SK-N-SH (cell line): ENCODE measurements around the gene TRIP11. TPM values are rescaled to one million over a fixed set of nuclear protein-coding genes. Genes with fewer than 3 reads are reported as not detected.

Experiments
- CTCF ChIA-PET: fragments of 300-600, 350-600 bp; formaldehyde crosslinking; extraction: SDS; loops from one replicate; lab custom pipeline; 2021; lab: Yijun Ruan, JAX
- POLR2A ChIA-PET: fragments of 350-600 bp; sonication (Branson Sonifier 250); formaldehyde crosslinking; extraction: SDS; loops from one replicate; lab custom pipeline; 2020; ENCODE audit warnings: antibody characterized with exemption, inconsistent platforms; lab: Yijun Ruan, JAX
- DNase-seq: peaks from one replicate; pipeline ENCODE4 v3.0.0; 2012
- H2AFZ ChIP-seq: fragments of 200-600 bp; sonication (generic); 2 replicates; pipeline ENCODE4 v1.8.1; 2016; ENCODE audit warnings: antibody characterized with exemption, mild to moderate bottlenecking, low read depth
- H3F3A ChIP-seq: fragments of 200-600 bp; sonication (generic); replicated peaks from 2 replicates; pipeline ENCODE3; 2016; ENCODE audit warnings: antibody characterized with exemption, mild to moderate bottlenecking; ENCODE audit not compliant: insufficient read depth
- H3K27ac ChIP-seq, 2 experiments: fragments of 200-500 bp in 1 of 2; fragments of 200-600 bp in 1 of 2; sonication (Bioruptor generic) in 1 of 2; sonication (generic), shearing (Covaris generic) in 1 of 2; 2 replicates each; pipeline versions ENCODE4 v1.5.1 to v1.6.1; 2014 to 2016; ENCODE audit warnings: low read depth in 2 of 2, inconsistent platforms in 1 of 2, low read length in 1 of 2, mild to moderate bottlenecking in 1 of 2, mixed read lengths in 1 of 2
- H3K27me3 ChIP-seq: fragments of 200-600 bp; sonication (generic), shearing (Covaris generic); 2 replicates; pipeline ENCODE4 v1.6.1; 2016; ENCODE audit warnings: mixed run types; ENCODE audit not compliant: insufficient read depth
- H3K36me3 ChIP-seq, 2 experiments: fragments of 200-500 bp in 1 of 2; fragments of 200-600 bp in 1 of 2; sonication (Bioruptor generic) in 1 of 2; sonication (generic) in 1 of 2; replicated peaks in 1 of 2; 2 replicates each; pipeline versions ENCODE3 to v1.5.1; 2014 to 2016; ENCODE audit warnings: low read length in 1 of 2, mild to moderate bottlenecking in 1 of 2; ENCODE audit not compliant: insufficient read depth in 2 of 2, control insufficient read depth in 1 of 2
- H3K4me1 ChIP-seq, 2 experiments: fragments of 200-500 bp in 1 of 2; fragments of 200-600 bp in 1 of 2; sonication (Bioruptor generic) in 1 of 2; sonication (generic), shearing (Covaris generic) in 1 of 2; 2 replicates each; pipeline versions ENCODE4 v1.5.1 to v1.6.1; 2014 to 2016; ENCODE audit warnings: low read depth in 1 of 2, low read length in 1 of 2, mixed run types in 1 of 2; ENCODE audit not compliant: insufficient read depth in 2 of 2, control insufficient read depth in 1 of 2
- H3K4me2 ChIP-seq: fragments of 200-600 bp; sonication (generic), shearing (Covaris generic); 2 replicates; pipeline ENCODE4 v1.6.1; 2017; ENCODE audit warnings: mixed run types
- H3K4me3 ChIP-seq, 2 experiments: fragments of 200-500 bp in 1 of 2; fragments of 200-600 bp in 1 of 2; sonication (Bioruptor generic) in 1 of 2; sonication (generic), shearing (Covaris generic) in 1 of 2; 2 replicates each; pipeline versions ENCODE4 v1.5.1 to v1.8.1; 2014 to 2016; ENCODE audit warnings: low read depth in 2 of 2, inconsistent platforms in 1 of 2, low read length in 1 of 2, mild to moderate bottlenecking in 1 of 2, mixed read lengths in 1 of 2, moderate library complexity in 1 of 2
- H3K79me2 ChIP-seq: fragments of 200-600 bp; sonication (generic); 2 replicates; pipeline ENCODE4 v1.8.1; 2017; ENCODE audit warnings: mild to moderate bottlenecking; ENCODE audit not compliant: insufficient read depth
- H3K9ac ChIP-seq: fragments of 200-600 bp; sonication (generic); 2 replicates; pipeline ENCODE4 v1.6.1; 2017; ENCODE audit warnings: mixed run types
- H3K9me2 ChIP-seq: fragments of 200-600 bp; sonication (generic); 2 replicates; pipeline ENCODE4 v1.6.1; 2017; ENCODE audit warnings: mixed run types
- H3K9me3 ChIP-seq: fragments of 200-600 bp; sonication (generic); 2 replicates; pipeline ENCODE4 v1.6.1; 2017; ENCODE audit warnings: mixed run types, mild to moderate bottlenecking, moderate library complexity
- H4K20me1 ChIP-seq: fragments of 200-600 bp; sonication (generic); 2 replicates; pipeline ENCODE4 v1.6.1; 2017; ENCODE audit warnings: mild to moderate bottlenecking, mixed run types; ENCODE audit not compliant: insufficient read depth
- EZH2phosphoT487 ChIP-seq: fragments of 200-600 bp; sonication (generic); IDR thresholded peaks from 2 replicates; pipeline ENCODE4 v1.6.1; 2017; ENCODE audit warnings: low read depth, mixed run types, mild to moderate bottlenecking, antibody characterized with exemption, moderate library complexity, borderline replicate concordance
- FOXM1 ChIP-seq: IDR thresholded peaks from 2 replicates; pipeline ENCODE4 v1.4.0; 2012; ENCODE audit warnings: low read depth, mild to moderate bottlenecking
- GATA2 ChIP-seq: sonication (generic); formaldehyde crosslinking; IDR thresholded peaks from 2 replicates; pipeline ENCODE4 v1.5.0; 2020; ENCODE audit warnings: mild to moderate bottlenecking, missing genetic modification reagents
- IRF3 ChIP-seq: fragments of 150-350 bp; IDR thresholded peaks from 2 replicates; pipeline ENCODE4 v1.6.1; 2016; ENCODE audit warnings: mild to moderate bottlenecking, low read depth, low read length
- NFIC ChIP-seq: IDR thresholded peaks from 2 replicates; pipeline ENCODE4 v1.4.0; 2012; ENCODE audit warnings: borderline replicate concordance
- NRF1 ChIP-seq: IDR thresholded peaks from 2 replicates; pipeline ENCODE4 v1.6.1; 2012; ENCODE audit warnings: low read depth, mild to moderate bottlenecking, low read length
- RAD21 ChIP-seq: IDR thresholded peaks from 2 replicates; pipeline ENCODE4 v1.6.1; 2012; ENCODE audit warnings: mild to moderate bottlenecking, low read length
- REST ChIP-seq: IDR thresholded peaks from 2 replicates; pipeline ENCODE4 v1.6.1; 2012; ENCODE audit warnings: mild to moderate bottlenecking, low read depth, low read length, moderate library complexity
- RFX5 ChIP-seq: IDR thresholded peaks from 2 replicates; pipeline ENCODE4 v1.6.1; 2012; ENCODE audit warnings: mild to moderate bottlenecking, improper control_type of control experiment, low read length
- RXRA ChIP-seq: IDR thresholded peaks from 2 replicates; pipeline ENCODE4 v1.4.0; 2012; ENCODE audit warnings: low read depth, mild to moderate bottlenecking, borderline replicate concordance
- TAF1 ChIP-seq: IDR thresholded peaks from 2 replicates; pipeline ENCODE4 v1.6.1; 2012; ENCODE audit warnings: low read depth, mild to moderate bottlenecking, low read length, moderate library complexity, borderline replicate concordance
- TCF12 ChIP-seq: IDR thresholded peaks from 2 replicates; pipeline ENCODE4 v1.4.0; 2012
- TEAD4 ChIP-seq: IDR thresholded peaks from 2 replicates; pipeline ENCODE4 v1.4.0; 2012; ENCODE audit warnings: mild to moderate bottlenecking, borderline replicate concordance; ENCODE audit not compliant: insufficient read depth
- ZBTB33 ChIP-seq: IDR thresholded peaks from 2 replicates; pipeline ENCODE4 v1.4.0; 2012; ENCODE audit warnings: low read depth, borderline replicate concordance
- WGBS: methylation state at CpG from one replicate; pipeline ENCODE4 v1.1.6; 2017; ENCODE audit warnings: low lambda C conversion rate; 5-methylcytosine and 5-hydroxymethylcytosine counted together
- polyA plus RNA-seq, 3 experiments: library from polyadenylated mRNA; depleted of rRNA; stranded (reverse); fragments of >200 nt; gene quantifications; 2 replicates each; pipeline ENCODE4 v1.2.3, GENCODE V29; 2012
- TF ChIP-seq, protein P1 (sequence below): IDR thresholded peaks from 2 replicates; pipeline ENCODE4 v1.4.0; 2012; ENCODE audit warnings: low read depth
- TF ChIP-seq, protein P2 (sequence below): fragments of 150-350 bp; IDR thresholded peaks from 2 replicates; pipeline ENCODE4 v1.6.1; 2017; ENCODE audit warnings: antibody characterized with exemption, low read length, low read depth, borderline replicate concordance

The TRIP11 gene
- polyA plus RNA-seq, 1 of the 3 experiments (the other 2 are of a cell fraction): 4.6 TPM

DNA sequence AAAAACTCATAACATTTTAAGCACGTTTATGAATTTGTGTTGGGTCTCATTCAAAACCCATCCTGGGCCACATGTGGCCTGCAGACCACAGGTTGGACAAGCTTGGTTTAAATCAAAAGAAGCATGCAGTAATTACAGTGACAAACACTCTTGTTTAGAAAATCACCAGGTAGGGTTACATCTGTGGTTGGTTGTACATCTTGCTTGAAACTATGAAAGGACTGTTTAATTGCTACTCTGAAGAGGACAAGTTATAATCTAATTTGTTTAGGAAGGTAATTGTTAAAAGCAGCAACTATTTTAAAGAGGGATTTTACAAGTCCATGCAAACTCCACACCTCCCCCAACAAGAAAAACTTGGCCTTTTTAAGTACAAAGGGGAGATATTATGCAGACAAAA, 4.0 kb downstream of the TRIP11 start:
- TF ChIP-seq, protein P1, sequence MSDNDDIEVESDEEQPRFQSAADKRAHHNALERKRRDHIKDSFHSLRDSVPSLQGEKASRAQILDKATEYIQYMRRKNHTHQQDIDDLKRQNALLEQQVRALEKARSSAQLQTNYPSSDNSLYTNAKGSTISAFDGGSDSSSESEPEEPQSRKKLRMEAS: no peak
- TF ChIP-seq REST (no peak), RAD21 (no peak), FOXM1 (no peak), EZH2phosphoT487 (no peak), GATA2 (CRISPR knock-in tag) (no peak), IRF3 (no peak)
- TF ChIP-seq, protein P2, sequence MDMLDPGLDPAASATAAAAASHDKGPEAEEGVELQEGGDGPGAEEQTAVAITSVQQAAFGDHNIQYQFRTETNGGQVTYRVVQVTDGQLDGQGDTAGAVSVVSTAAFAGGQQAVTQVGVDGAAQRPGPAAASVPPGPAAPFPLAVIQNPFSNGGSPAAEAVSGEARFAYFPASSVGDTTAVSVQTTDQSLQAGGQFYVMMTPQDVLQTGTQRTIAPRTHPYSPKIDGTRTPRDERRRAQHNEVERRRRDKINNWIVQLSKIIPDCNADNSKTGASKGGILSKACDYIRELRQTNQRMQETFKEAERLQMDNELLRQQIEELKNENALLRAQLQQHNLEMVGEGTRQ: no peak
- Histone ChIP-seq H2AFZ (no peak overlapping the region), H3K4me2 (no peak overlapping the region), H3F3A (peaks cover 8% of the 10 kb centered on the region), H4K20me1 (peaks cover 28% of the 10 kb centered on the region), H3K79me2 (peaks cover 82% of the 10 kb centered on the region), H3K4me1 (peaks cover 7% of the 10 kb centered on the region in 2 experiments; a peak in 3 of 4 replicates), H3K27me3 (no peaks in the 10 kb centered on the region), H3K9me3 (no peaks in the 10 kb centered on the region), H3K4me3 (no peak overlapping the region), H3K9ac (no peak overlapping the region), H3K36me3 (peaks cover 0 to 32% of the 10 kb centered on the region in 2 experiments), H3K9me2 (no peaks in the 10 kb centered on the region), H3K27ac (no peak overlapping the region)
- 67% methylated on average over 1 of the region's 1 CpG for WGBS
- POLR2A ChIA-PET: no interaction called here
- CTCF ChIA-PET: interaction anchor here (1.4 kb wide), 1 partner anchor 39 kb away, joined by 4 read pairs; no protein-coding TSS in a partner anchor
- no peak for DNase-seq

DNA sequence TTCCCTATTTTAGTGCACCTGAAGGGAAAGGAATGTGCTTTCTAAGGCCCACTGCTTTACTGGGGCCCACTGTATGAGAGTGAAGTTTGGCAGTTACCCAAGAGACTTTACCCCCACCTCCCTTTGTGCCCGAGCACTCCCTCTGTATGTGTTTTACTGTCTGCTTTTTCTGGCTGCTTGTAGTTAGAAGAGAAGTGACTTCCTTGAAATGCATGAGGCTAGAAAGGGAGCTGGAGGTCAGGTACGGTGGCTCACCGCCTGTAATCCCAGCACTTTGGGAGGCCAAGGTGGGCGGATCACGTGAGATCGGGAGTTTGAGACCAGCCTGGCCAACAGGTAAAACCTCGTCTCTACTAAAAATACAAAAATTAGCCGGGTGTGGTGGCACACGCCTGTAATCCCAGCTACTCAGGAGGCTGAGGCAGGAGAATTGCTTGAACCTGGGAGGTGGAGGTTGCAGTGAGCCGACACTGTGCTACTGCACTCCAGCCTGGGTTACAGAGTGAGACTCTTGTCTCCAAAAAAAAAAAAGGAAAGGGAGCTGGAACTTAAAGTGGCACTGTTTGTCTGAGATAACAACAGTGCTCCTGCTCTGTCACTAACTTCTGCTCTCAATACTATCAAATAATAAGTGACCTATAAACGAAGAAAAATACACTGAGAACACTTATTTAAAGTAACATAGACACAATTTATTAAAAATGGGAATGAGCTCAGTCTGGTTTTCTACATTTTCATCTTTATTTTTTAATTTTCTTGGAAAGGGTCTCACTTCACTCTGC, 5.8 kb downstream of the TRIP11 start:
- Histone ChIP-seq H3K27me3 (no peaks in the 10 kb centered on the region), H4K20me1 (peaks cover 28% of the 10 kb centered on the region), H3K9me2 (no peaks in the 10 kb centered on the region), H3K4me2 (no peak overlapping the region), H3K9me3 (no peaks in the 10 kb centered on the region), H3K4me3 (no peak overlapping the region), H3K79me2 (peaks cover 70% of the 10 kb centered on the region), H3K9ac (no peak overlapping the region), H3F3A (no peaks in the 10 kb centered on the region), H3K4me1 (peaks cover 5 to 7% of the 10 kb centered on the region in 2 experiments; a peak in 3 of 4 replicates), H2AFZ (no peak overlapping the region), H3K27ac (no peak overlapping the region), H3K36me3 (peaks cover 0 to 39% of the 10 kb centered on the region in 2 experiments)
- ChIA-PET POLR2A (no interaction called here), CTCF (interaction anchor here (0.6 to 0.9 kb wide), 2 partner anchors 25 to 37 kb away, joined by 3 to 6 read pairs; no protein-coding TSS in a partner anchor)
- no peak for DNase-seq
- 97% methylated on average over 11 of the region's 11 CpGs for WGBS
- TF ChIP-seq GATA2 (CRISPR knock-in tag) (no peak), EZH2phosphoT487 (no peak), NFIC (no peak), RFX5 (no peak), TEAD4 (no peak), RXRA (no peak), TAF1 (no peak), RAD21 (no peak), TCF12 (no peak), NRF1 (no peak), ZBTB33 (no peak)
- TF ChIP-seq, protein P2: no peak
